Stimulated activated CD4-positive, alpha-beta T cell treated with anti-CD3 and anti-CD28 coated beads, Interleukin-4, amount 100 ng/mL, for 24 hours (primary cell): Measurements from ENCODE around the gene PLVAP.
A peak's percentile ranks its signal among the peaks of the same experiment; 100 is the strongest.

Experiments used
- DNase-seq: peaks from one replicate; pipeline ENCODE4 v3.0.0-alpha.2; 2020

PLVAP gene

DNA sequence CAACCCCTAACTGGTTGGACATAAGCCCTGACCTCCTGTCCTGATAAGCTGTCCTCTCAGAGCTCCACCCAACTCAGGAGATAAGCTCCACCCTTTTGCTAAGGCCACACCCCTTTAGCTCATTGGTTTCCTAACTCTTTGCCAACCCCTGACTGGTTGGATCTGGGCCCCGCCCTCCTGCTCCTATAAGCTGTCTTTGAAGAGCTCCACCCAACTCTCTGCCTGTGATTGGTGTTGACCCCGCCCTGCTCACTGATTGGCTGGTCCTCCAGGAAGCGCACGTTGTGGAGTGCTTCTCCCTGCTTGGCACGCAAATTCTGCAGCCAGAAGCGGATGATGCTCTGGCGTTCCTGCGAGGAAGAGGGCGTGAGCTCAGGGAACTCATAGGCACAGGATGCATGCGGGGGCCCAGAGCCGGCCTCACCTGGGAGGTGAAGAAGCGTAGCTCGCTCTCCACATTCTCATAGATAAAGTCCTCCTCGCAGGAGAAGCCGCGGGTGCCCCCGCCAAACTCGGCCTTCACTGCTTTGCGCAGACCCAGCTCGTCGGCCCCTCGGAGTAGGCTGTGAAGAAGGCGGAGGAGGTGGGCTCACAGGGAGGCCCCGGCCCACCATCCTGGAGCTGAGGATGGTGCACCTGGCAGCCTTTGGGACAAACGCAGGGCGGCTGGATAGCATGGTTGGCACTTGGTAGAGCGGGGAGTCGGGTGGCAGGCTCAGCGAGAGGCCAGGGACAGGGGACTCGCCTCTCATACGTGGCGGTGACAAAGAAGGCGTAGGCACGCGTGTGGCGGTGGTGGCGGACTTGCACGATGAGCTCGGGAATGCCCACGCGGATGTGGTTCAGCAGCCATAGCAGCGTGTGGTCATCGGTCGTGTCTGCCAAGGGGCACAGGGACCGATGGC lies 44.2 kb downstream of the PLVAP start:
- DNase-seq: peak; percentile 45

DNA sequence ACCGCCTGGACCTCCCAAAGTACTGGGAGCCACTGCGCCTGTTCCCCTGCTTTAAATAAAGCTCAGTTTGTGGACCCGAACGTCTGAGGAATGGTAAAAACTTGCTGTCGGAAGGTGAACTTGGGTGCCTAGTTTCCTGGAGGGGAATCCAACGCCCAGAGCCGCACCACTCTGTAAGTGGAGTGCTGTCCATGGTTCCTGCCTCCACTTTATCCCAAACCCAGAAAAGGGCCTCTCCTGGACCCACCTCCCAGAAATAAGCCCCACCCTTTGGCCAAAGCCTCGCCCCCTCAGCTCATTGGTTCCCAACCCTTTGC lies 44.8 kb downstream of the PLVAP start:
- DNase-seq: no peak

DNA sequence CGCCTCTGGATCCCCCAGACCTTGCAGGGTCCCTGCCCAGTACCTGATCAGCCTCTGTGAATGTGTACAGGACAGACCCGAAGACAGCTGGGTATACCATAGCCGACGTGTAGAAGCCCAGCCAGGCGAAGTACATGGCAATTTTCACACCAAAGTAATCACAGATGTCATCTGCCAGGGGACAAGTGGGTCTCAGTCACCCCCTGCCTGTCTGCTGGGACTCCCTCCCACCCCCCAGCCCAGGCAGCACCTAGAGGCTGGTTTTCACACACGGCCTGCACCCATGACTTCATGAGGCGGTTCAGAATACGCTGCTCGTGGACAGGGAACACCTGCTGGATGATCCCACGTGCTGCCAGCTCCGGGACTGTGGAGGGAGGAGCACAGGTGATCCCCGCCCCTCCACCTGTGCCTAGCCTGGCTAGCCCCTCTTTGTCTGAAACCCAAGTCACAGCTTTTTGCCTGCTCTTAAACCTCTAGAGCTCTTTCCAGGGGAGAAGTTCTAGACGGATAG lies 46.0 kb downstream of the PLVAP start:
- DNase-seq: no peak

DNA sequence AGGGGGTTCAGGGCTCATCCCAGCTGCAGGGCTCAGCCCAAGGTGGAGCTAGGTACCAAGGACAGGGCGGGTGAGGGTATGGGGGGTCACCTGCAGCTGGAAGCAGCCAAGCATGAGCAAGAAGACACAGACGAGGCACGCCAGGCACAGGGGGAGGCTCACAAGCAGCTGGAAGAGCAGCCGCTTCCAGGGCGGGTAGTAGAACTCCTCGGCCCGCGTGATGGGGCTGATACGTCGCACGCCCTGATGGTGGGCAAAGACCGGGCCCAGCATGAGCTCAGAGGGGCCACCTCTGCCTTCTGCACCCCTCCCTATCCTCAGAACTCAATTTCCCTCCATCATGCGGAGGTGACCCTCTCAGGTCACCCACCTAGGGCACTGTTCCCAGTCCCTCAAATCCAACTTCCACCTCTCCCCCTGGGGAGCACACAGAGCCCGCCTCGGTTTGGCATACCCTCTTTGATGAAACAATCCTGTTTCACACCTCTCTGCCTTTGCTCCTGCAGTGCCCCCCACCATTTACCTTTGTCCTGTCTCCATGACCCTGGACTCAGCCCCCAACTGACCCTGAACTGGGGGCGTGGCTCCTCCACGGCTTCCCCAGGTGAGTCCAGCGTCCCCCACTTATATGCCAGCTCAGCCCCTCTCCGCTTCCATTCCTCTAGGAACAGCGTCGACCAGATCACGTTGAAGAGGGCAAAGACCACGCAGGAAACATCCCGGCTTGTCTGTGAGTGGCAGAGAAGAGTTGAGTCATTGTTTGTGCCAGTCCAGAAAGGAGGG lies 46.7 kb downstream of the PLVAP start:
- DNase-seq: no peak

DNA sequence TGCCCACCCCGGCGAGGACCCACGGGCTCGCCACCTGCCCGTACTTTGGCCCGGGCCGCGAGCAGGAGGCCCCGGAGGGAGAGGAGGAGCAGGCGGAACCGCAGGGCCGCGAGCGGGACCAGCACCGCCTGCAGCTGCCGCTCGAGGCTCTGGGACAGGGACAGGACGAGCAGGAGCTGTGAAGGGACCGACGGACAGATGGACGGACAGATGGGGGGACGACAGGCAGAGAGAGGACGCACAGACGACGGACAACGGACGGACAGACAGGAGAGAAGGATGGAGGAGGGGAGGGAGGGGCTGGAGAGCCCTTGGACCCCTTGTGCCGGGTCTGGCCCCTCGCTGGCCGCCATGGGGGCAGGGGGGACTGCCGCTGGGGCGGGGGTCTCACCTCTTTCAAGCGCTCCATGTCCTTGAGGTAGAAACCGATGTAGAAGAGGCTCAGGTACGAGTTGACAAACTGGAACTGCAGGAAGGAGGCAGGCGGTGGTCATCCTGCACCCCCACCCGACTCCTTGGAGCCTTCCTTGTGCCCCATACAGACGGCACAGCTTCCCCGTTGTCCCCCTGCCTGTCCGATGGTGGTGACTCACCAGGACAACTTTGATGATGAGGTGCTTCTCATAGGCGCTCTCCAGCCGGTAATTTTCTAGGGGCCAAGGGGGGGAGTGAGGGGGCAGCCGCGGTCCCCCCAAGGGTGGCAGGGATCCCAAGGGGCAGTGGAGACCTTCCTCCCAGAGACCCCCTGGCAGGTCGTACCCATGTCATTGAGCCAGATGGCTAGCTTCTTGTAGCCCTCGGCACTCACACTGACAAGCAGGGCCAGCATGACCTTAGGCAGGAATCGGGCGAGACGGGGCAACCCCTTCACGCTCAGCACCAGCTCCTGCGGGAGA lies 47.5 kb downstream of the PLVAP start:
- no peak for DNase-seq

DNA sequence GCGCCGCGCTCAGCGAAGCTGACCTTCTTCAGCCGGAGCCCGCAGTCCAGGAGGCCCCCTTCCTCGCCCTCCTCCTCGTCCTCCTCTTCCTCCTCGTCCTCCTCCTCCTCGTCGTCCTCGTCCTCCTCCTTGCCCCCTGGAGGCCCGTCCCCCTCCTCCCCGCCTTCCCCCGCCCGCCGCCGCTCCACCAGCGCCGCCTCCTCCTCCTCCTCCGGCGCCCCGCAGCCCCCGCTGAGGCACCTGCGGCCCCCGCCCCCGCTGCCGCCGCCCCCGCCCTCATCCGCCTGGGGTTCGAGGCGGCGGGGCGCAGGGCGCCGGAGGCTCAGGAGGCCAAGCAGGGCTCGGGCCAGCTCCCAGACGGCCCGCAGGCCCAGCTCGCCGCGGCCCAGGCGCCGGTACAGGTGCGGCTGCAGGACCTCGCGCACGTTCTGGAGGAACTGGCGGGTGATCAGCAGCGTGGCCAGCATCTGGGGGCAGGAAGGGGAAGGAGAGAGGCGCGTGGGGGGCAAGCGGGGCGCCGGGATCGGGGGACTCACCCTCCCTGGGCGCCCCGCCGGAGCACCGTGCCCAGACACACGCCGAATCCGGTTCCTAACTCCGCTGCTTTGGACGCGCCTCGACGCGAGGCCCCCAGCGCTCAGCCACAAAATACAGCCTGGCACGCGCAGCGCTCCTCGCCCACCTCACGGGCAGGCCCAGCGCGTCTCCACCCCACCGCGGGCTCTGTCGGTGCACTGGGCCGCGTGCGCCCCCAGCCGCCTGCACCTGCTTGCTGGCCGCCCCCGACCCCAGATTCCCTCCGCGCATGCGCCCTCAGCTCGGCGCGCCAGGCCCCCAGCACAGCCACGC lies 48.4 kb downstream of the PLVAP start:
- DNase-seq: peak; percentile 16

DNA sequence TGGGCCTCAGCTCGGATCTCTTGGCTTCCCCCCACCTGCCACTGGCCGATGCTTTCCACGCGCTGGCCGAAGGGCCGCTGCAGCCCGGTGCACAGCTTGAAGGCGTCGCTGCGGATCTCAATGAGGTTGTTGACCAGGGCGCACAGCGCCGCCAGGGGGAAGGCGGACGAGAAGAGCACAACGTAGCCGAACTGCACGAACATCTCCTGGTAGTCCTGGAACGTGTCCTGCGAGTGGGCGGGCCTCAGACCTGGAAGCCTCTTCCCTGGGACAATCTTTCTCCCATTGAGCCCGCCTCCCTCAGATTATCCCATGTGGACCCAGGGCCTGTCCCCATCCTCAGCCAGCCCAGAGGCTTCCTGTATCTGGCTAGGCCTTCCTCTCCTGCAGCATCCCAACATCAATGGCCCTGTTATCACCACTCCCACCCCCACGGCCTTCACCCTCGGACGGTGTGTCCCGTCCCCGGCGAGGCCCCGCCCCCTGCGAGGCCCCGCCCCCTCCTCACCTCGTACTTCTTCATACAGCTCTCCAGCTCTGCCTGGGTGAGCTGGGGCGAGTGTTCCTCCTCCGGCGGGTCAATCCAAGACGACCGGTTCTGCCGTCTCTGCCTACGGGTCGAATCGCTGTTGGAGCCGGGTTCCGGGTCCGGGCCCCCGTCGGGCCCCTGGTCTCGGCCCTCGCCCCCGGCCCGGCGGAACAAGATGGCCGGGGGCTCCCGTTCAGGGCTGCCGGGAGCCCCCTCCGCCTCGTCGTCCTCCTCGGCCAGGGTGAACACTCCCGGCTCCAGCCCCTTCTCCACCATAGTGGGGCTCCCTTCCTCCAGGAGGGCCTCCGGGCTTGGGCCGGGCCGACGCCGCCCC lies 49.3 kb downstream of the PLVAP start:
- peak; percentile 44 for DNase-seq

DNA sequence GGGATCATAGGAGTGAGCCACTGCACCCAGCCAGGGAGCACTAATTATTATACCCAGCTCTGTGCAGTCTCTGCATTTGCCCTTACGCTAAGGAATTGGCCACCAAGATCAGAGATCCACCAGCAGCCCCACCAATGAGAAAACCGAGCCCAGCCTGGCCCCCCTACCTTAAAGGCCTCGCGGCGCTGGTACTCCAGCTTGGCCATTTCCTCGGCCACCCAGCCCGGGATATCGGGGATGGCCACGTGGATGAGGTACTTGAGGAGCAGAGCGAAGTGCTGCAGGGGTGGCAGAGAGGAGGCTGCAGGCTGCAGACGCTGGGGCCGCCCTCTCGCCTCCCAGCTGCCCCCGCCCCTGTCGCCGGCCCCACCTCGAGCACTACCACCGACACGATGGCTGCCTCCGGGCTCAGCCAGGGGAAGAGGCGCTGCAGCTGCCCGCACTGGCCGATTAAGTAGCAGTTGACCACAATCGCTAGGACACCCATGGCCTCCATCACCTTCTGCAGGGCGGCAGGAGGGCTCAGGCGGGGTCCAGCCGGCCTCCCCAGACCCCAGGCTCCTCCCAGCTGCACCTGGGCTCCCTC lies 50.0 kb downstream of the PLVAP start:
- no peak for DNase-seq

DNA sequence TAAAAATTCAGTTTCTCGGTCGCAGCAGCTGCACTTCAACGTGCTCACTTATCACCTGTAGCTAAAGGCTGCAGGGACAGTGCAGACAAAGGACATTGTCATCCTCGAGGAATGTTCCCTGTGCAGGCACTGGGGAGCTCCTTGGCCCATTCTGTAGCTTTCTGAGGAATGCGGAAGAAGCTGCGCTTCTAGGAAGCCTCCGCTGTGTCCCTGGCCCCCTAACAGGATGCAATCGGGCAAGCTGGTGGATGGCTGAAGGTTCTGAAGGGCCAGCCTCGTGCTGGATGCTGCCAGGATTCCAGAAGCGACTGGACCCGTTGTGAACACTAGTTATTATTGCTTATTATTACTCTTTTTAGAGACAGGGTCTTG lies 50.6 kb downstream of the PLVAP start:
- DNase-seq: no peak

DNA sequence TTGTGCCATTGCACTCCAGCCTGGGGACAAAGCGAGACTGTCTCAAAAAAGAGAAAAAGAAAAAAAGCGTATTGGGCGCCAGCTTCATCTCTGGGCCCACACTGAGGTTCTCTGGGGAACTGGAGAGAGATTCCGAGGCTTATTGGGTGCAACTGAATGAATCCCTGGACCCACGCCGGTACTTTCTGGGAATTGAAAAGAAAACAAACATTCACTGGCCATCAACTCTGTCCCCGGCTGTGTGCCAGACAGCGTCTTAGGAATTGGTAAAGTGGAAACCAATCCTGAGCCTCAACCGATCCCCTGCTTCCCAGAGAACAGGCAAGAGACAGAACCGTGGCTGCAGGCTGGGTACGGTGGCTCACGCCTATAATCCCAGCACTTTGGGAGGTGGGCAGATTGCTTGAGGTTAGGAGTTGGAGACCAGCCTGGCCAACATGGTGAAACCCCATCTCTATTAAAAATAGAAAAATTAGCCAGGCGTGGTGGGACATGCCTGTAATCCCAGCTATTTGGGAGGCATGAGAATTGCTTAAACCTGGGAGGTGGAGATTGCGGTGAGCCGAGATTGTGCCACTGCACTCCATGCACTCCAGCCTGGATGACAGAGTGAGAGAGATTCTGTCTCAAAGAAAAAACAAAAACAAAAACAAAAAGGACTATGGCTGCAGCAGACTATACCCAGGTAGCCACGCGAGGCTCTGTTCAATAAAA lies 51.1 kb downstream of the PLVAP start:
- no peak for DNase-seq

DNA sequence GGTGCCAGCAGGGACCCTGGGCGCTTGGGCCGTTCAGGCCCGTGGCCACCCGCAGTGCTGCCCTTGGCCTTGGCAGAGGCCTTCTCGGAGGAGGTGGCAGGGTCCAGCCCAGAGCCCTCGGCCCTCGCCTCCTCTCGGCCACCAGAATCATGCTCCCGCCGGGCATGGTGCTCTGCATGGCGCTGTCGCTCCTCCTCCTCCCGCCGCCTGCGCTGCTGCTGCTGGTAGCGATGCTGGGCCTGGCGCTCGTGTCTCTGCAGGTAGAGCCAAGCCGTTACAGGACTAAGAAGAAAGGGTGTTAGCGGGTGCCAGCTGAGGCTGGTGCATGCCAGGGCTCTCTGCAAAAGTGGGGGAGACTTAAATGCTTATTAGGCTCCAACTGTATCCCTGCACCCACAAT lies 52.0 kb downstream of the PLVAP start:
- no peak for DNase-seq

DNA sequence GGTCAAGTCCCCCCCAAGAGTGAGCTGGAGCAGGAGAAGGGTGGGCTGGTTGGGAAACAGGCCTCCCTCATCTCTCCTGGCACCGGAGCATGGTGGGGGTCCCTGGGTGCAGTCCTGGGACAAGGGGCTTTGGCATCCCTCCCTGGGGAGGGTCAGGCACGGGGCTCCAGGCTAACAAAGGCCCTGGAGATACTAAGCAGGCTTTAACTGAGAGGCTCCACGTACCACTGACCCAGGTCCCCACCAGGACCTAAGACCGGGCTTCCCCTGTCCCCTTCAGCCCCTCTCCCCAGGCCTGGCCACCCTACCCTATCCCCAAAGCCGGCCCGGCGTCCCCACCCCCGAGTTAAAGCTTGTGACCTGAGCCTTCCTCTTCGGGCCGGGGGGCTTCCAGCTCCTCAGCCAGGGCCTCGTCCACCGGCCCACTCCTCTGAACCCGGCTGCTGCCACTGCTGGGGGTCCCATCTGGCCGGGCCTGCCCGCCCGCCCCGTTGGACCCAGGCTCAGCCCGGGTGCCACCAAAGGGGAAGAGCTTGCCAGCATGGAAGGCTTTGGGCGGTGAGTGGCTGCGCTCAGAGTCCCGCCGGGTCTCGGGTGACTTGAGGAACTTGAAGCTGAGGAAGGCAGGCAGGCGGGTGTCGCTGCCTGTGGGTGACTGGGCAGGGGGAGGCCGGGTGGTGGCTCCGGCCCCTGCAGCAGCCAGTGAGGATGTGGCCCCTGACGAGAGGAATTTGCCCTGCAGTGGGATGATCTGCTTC lies 52.6 kb downstream of the PLVAP start:
- no peak for DNase-seq

DNA sequence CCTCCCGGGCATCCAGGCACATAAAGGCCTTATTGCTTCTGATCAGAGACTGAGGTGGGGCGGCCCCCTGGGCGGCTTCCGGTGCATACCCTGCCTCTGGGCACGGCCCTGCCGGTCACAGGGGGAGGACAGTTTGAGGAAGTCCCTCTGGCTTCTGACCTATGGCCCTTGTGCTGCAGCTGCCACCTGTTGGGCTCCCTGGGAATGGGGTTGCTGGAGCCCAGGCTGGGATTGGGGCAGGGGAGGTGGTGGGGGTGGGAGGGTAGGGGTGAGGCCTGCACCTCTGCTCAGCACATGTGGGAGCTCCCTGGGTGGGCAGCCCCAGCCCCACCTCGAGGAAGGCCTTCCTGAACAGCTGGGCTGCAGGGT lies 53.2 kb downstream of the PLVAP start:
- no peak for DNase-seq

DNA sequence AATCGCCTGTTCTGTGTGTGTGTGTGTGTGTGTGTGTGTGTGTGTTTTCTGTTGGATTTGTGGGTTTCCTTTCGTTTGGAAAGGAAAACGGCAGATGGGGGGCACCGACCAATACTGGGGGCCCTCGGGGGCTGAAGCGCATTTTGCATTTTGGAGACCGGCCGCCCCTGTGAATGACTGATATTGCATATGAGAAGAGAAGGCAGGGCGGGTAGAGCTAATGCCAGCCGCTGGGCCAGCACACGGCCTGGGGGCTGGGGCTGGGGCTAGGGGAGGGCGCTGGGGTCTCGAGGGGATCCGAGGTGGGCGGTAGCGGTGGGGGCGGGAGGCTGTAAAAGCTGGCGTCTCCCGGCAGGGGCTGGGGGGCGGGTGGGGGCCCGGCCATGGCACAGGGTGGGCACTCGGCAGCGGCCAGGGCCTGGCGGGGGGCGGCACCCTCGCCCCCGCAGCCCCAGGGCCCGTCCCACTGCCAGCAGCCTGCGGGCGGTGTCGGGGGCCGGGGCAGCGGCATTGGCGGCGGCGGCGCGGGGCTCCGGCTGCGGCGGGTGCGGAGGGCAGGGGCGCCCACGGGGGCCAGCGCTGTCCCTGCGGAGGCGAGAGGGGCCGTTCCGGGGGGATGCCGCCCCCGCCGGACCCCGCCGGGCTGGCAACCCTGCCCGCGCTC lies 53.7 kb downstream of the PLVAP start:
- no peak for DNase-seq

DNA sequence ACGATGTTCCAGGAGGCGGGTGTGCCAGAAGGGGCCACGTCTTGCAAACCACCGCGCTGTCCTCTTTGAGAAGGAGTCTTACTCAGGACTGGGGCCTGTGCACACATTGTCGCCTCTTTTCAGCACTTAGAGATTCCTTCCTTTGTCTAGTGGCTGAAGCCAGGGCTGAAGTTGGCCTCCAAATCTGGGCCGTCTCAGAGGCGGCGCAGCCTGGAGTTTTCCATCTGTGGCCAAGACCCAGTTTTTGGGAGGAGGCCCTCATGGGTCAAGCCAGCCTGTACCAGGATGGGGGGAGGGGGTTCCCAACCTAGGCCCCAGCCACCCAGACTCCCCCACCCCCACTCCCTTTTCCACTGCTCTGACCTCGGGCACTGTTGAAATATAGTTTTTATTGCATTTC lies 54.3 kb downstream of the PLVAP start:
- DNase-seq: no peak

DNA sequence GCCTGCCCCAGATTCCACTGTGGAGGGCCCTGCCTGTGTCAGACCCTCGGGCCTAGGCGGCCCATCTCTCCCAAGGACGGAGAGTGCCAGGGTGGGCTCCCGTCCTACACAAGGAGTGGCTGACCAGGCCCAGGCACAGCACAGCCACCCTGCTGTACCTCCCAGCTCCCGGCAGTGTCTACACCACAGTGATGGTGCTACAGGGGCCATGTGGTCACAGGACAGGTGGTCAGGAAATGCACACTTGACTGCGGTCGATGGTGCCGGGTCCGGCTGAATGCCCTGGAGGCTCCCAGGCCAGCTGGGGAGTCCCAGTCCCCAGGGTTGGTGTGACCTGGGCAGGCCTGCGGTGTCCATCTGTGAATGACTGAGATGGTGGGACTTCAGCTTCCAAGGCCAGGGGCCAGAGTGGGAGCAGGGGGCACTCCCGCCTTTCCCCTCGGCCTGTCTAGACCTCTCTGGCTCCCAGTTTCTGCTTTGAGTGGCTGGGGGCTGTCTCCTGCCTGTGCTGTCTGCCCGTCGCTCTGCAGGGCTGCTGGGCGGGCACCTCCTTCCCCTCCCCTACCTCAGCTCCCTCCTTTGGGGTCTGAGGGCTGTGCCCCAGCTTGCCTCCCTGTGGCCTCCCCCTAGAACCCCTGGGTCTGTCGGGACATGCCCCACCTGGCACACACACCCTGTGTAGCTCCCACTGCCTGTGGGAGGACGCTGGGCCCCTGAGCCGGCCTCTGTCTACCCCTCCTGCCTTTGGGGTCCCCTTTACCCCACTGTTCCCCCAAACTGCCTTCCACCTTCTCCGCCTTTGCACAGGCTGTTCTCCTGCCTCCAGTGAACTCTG lies 55.3 kb downstream of the PLVAP start:
- DNase-seq: no peak

DNA sequence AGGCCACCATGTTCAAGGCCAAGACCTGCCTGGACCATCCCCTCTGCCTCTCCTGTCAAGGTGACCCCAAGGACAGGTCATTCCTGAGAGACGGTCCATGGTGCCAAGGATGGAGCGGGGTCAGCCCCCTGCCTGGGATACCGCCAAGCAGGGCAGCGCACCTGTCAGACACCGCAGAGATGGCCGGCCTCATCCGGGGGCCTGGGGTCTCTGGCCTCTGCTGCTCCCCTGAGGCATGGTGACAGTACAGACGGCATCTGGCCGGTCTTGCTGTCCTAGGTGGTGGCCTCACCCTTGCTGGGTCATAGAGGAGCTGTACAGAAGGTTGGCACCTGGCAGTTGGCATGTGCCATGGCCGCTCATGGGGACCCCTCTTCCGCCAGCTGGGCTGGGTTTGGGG lies 56.7 kb downstream of the PLVAP start:
- no peak for DNase-seq
